ENCODE data around the gene SWSAP1.
"Not testable (repeated sequence)": the region's sequence is repeated elsewhere in the genome, so short reads cannot be mapped to it uniquely, and the experiment has no call there.

DNA sequence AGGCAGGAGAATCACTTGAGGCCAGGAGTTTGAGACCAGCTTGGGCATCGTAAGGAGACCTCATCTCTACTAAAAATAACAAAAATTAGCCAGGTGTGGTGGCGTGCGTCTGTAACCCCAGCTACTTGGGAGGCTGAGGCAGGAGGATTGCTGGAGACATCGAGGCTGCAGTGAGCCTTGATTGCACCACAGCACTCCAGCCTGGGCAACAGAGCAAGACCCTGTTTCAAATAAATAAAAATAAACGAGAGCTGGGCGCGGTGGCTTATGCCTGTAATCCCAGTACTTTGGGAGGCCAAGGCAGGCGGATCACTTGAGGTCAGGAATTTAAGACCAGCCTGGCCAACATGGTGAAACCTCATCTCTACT lies 34.4 kb upstream of the SWSAP1 start:
- TF ChIP-seq TEAD4 (IDR thresholded peaks at IDR 0.05; ENCODE audit: low read depth, low read length); CTCF (IDR thresholded peaks at IDR 0.05; ENCODE audit: control extremely low read depth in 1 of 3, insufficient read depth in 1 of 3, low read depth in 1 of 3, low read length in 3 of 3); JUND (IDR thresholded peaks at IDR 0.05; ENCODE audit: low read length): not testable (repeated sequence)
- TF ChIP-seq, protein P1, sequence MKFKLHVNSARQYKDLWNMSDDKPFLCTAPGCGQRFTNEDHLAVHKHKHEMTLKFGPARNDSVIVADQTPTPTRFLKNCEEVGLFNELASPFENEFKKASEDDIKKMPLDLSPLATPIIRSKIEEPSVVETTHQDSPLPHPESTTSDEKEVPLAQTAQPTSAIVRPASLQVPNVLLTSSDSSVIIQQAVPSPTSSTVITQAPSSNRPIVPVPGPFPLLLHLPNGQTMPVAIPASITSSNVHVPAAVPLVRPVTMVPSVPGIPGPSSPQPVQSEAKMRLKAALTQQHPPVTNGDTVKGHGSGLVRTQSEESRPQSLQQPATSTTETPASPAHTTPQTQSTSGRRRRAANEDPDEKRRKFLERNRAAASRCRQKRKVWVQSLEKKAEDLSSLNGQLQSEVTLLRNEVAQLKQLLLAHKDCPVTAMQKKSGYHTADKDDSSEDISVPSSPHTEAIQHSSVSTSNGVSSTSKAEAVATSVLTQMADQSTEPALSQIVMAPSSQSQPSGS (IDR thresholded peaks at IDR 0.05; ENCODE audit: low read length): not testable (repeated sequence)
